Erythroblast (primary cell): Measurements from ENCODE around the gene ACTR2.
A peak's percentile ranks its signal among the peaks of the same experiment; 100 is the strongest.
"Not testable (repeated sequence)": the region's sequence is repeated elsewhere in the genome, so short reads cannot be mapped to it uniquely, and the experiment has no call there.

Experiments used
- DNase-seq, 2 experiments: peaks; one replicate each; lab custom pipeline; 2025; lab: John Stamatoyannopoulos, UW
- GATA1 ChIP-seq: IDR thresholded peaks from 2 replicates; pipeline ENCODE4 v1.6.1; 2011; ENCODE audit warnings: low read depth, mild to moderate bottlenecking, control low read depth, low read length, moderate library complexity
- POLR2A ChIP-seq: IDR thresholded peaks from 2 replicates; pipeline ENCODE4 v1.6.1; 2011; ENCODE audit warnings: mild to moderate bottlenecking, low read length

Gene ACTR2

DNA sequence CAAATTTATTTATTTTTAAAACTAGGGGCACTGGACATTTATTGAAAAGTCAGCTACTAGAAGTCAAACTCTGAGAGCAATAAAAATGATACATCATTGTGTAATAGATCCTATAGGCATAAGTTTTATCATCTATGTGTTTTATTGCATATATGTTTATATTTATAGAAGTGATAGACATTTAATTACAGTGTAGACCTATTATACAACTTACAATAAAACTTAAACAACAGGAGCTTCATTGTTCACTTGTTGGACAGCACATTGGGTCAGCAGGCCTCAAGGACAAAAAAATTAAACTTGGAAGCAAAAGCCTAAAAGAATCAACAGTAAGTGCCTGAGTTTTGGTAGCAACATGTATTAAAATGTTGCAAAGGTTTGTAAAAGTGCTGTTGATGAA lies 15.0 kb upstream of the ACTR2 start:
- no peak for DNase-seq

GRCh38 chr2:65213035-65213434 lies 14.6 kb upstream of the ACTR2 start:
- no peak for TF ChIP-seq GATA1
- no peak for TF ChIP-seq POLR2A
- DNase-seq = no peak

More for the DNA sequence above, 15.0 kb upstream of the ACTR2 start:
- no peak for TF ChIP-seq GATA1
- TF ChIP-seq POLR2A = no peak

GRCh38 chr2:65214361-65214760 lies 13.3 kb upstream of the ACTR2 start:
- DNase-seq = no peak
- TF ChIP-seq GATA1 (no peak), POLR2A (no peak)

DNA sequence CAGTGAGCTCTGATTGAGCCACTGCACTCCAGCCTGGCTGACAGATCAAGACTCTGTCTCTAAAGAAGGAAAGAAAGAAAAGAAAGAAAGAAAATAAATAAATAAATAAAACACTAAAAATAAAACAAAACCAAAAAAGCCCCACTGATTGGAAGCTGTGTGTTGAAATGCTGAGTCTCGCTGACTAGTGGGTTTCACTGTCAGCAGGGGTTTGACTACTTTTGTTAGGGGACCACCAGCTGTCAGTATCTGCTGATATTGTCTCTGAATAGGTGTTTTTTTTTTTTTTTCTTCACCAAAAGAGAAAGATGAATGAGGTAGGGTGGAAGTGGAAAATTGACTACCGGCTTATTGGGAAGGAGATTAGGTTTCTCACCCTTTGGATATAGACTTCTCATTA lies 12.8 kb upstream of the ACTR2 start:
- no peak for DNase-seq
- TF ChIP-seq POLR2A = no peak
- TF ChIP-seq GATA1 = no peak

- TF ChIP-seq POLR2A = no peak
- no peak for TF ChIP-seq GATA1
- DNase-seq = no peak
Observed at GRCh38 chr2:65215946-65216345, 11.7 kb upstream of the ACTR2 start.

DNA sequence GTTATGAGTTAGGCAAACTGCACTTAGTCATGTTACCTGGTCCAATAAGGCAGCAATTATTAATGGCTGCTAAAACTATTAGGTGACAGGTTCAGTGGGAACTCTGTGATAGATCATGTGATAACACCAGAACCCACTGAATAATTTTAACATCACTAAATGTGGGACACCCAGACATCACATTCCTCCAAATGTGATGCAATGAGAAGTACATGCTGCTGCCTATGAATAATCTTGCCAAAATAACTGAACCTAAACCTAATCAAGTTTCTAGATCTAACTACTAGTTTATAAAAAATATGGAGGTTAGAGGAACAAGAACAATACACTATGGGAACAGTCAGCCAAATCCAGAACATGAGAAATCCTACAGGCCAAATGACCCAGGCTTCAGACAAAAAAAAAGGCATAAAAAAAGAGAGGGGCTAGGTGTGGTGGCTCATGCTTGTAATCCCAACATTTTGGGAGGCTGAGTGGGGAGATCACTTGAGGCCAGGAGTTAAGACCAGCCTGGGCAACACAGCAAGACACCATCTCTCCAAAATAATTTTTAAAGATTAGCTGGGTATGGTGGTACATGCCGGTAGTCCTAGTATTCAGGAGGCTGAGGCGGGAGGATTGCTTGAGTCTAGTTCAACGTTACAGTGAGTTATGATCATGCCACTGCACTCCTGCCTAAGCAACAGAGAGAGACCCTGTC lies 7.0 kb upstream of the ACTR2 start:
- peak in 1 of 2 experiments; percentile 11 for DNase-seq
- no peak for TF ChIP-seq POLR2A

DNA sequence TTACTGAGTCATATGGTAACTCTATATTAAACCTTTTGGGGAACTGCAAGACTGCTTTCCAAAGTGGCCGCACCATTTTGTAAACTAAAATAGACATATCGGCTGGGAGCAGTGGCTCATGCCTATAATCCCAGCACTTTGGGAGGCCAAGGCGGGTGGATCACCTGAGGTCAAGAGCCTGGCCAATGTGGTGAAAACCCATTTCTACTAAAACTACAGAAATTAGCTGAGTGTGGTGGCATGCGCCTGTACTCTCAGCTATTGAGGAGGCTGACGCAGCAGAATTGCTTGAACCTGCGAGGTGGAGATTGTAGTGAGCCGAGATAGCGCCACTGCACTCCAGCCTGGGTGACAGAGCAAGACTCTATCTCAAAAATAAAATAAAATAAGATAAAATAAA lies 6.4 kb upstream of the ACTR2 start:
- peak; percentile 47 to 63 for DNase-seq

DNA sequence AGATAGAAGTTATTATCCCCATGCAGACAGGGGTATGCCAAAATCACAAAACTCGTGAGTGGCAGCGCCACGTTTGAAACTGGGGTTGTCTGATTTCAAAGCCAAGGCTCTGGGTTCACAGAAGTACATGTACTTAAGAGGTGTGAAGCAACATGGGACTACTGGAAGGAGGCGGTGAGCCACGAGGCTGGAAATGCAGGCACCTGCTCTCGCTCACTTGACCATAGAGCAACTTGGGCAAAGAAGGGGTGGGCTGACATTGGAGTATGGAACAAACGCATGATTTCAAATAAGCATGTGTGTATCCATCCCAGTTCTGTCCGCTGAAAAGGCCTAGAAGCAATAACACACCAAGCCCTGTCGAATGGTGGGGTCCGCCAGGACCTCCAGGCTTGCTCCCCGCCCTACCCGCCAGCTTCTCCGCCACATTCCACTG lies 593 bp upstream of the ACTR2 start:
- TF ChIP-seq GATA1 (no peak), POLR2A (no peak)
- peak in 1 of 2 experiments; percentile 70 for DNase-seq

DNA sequence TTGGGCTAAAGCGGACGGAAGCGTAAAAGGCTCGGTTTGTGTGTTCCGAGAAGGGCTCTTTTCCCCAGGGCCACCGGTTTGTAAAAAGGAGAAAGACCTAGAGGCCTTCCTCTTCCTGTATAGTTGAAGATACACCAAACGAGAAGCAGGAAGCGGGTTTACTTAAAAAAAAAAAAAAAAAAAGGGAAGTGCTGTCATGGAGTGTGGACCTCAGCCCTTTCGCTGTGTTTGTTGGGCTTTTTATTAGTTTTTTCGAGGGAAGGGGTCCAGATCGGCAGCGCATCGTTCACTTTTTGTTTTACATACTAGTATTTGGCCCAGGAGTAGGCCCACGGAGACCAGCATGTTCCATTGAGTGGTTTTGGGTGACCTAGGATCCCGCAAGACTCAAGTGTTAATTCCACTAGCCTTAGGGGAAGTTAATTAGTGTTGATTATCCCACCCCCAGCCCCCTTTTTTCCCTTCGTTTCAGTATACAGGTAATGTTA lies 676 bp downstream of the ACTR2 start:
- DNase-seq = no peak
- no peak for TF ChIP-seq GATA1
- TF ChIP-seq POLR2A = no peak

DNA sequence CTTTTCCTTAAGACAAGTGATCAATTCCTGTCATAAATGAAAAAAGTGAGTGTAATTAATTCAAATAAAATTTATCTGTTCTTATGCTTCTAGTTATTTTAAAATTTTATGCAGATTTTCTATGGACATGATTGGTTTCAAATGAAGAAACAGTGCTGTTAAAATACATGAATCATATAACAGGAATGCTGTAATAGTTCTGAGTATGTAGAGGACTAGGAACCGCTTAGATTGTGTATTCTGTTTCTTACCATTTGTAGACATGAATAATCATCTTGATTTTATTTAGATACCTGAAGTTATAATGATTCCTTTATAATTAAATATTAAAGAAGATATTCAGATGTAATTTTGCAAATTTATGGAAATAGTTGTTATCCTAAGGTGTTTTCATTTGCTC lies 3.5 kb downstream of the ACTR2 start:
- DNase-seq = no peak
- TF ChIP-seq GATA1 (no peak), POLR2A (no peak)

DNA sequence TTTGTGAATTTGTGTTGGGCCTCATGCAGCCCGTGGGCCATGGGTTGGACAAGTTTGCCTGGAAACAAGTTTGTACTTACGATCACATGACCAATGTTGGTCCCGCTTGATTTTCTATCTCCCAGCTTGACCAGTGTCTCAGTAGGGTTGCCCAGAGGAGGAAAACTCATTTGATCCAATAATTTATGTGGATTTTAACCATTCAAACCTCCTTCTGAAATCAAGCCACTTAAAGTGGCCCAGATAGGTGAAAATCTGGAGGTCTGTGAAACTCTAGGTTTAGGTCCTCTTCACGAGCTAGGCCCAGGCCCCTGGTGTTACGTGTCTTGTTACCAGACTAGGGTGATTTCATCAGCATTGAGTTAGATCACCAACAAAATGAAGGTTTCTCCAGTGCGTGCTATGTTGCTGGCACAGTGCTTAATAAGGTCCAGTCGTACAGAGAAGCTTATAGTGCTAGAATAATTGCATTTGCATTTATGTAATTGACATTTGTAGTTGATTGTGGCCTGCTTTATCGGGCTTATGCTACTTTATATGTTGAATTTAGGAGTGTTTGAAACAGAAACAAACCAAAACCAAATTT lies 4.4 kb downstream of the ACTR2 start:
- peak in 1 of 2 experiments; percentile 7 for DNase-seq
- TF ChIP-seq POLR2A (no peak), GATA1 (no peak)

DNA sequence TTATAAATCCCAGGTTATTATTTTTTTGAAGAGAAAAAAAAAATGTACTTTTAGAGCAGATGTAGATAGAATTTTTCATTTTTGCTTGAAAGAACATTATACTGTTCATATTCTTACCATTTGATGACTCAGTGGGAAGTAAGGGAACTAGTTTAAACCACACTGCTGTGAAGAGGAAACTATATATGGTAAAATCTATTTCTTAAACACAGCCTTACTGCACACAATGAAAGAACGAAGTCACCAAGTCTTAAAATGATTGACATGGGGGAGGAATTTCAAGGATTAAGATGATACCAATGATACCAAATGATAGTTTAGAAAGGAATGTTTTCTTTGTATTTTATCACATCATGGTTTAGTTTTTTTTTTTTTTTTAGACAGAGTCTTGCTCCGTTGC lies 5.0 kb downstream of the ACTR2 start:
- DNase-seq = no peak
- TF ChIP-seq POLR2A (no peak), GATA1 (no peak)

DNA sequence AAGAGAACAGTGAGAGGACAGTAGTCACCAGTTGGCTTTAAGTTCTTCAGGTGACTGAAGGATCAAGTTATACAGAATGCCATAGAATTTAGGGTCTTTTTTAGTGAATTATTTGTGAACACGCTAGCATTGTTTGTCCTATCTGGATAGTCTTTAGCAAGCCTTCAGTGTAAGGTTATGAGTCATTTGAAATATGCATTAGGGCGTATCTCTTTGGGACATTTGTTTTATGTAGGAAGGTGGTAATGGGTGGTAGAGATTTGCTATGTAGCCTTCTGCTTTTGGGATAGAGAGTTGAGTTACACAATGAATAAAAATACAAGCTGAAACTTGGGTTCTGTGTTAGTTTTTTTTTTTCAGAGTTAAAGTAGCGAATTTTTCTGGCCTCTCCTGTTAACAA lies 13.0 kb downstream of the ACTR2 start:
- TF ChIP-seq GATA1 (no peak), POLR2A (no peak)
- DNase-seq = no peak

- DNase-seq = not testable (repeated sequence)
Observed at GRCh38 chr2:65244452-65244851, 16.8 kb downstream of the ACTR2 start.

- TF ChIP-seq GATA1 (no peak), POLR2A (no peak)
- DNase-seq = no peak
Observed at GRCh38 chr2:65252640-65253039, 25.0 kb downstream of the ACTR2 start.
